Measurements from ENCODE around the gene ZNF385A.
A peak's percentile ranks its signal among the peaks of the same experiment; 100 is the strongest.

ZNF385A gene

GRCh38 chr12:54397157-54397556 is 12.6 kb upstream of the ZNF385A start:
- no peak for DNase-seq (ENCODE audit: insufficient read length, low spot score)
- TF ChIP-seq, protein P1, sequence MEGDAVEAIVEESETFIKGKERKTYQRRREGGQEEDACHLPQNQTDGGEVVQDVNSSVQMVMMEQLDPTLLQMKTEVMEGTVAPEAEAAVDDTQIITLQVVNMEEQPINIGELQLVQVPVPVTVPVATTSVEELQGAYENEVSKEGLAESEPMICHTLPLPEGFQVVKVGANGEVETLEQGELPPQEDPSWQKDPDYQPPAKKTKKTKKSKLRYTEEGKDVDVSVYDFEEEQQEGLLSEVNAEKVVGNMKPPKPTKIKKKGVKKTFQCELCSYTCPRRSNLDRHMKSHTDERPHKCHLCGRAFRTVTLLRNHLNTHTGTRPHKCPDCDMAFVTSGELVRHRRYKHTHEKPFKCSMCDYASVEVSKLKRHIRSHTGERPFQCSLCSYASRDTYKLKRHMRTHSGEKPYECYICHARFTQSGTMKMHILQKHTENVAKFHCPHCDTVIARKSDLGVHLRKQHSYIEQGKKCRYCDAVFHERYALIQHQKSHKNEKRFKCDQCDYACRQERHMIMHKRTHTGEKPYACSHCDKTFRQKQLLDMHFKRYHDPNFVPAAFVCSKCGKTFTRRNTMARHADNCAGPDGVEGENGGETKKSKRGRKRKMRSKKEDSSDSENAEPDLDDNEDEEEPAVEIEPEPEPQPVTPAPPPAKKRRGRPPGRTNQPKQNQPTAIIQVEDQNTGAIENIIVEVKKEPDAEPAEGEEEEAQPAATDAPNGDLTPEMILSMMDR (IDR thresholded peaks at IDR 0.05; ENCODE audit: insufficient read depth, missing control alignments) = no peak
- FAIRE-seq = no peak

DNA sequence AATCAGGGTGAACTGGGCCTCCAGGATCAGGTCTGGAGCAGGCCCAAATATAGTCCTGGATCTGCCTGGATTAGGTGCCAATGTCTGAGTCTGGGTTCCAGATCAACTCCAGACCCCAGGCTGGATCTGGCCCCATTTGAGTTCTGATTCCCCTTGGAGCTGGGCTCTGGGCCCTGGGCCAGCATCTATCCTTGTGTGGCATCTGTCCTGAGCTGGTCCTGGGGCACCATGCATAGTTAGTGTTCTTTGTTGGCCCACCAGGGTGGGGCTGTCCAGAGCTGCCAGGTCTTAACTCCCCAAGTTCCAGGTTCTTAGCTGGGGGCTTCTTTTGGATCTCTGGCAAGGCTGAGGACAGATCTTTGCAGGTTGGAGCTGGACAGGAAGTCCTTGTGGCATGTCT is 11.0 kb upstream of the ZNF385A start:
- TF ChIP-seq, protein P1 (IDR thresholded peaks at IDR 0.05; ENCODE audit: insufficient read depth, missing control alignments) = no peak
- DNase-seq (ENCODE audit: insufficient read length, low spot score) (no peak), FAIRE-seq (no peak)

- no peak for DNase-seq (ENCODE audit: insufficient read length, low spot score)
- FAIRE-seq = no peak
- TF ChIP-seq, protein P1 (IDR thresholded peaks at IDR 0.05; ENCODE audit: insufficient read depth, missing control alignments) = no peak
Observed at GRCh38 chr12:54394986-54395385, 10.5 kb upstream of the ZNF385A start.

- FAIRE-seq (no peak), DNase-seq (ENCODE audit: insufficient read length, low spot score) (no peak)
- TF ChIP-seq, protein P1 (IDR thresholded peaks at IDR 0.05; ENCODE audit: insufficient read depth, missing control alignments) = peak; percentile 61
Observed at GRCh38 chr12:54394281-54394719, 9.8 kb upstream of the ZNF385A start.

DNA sequence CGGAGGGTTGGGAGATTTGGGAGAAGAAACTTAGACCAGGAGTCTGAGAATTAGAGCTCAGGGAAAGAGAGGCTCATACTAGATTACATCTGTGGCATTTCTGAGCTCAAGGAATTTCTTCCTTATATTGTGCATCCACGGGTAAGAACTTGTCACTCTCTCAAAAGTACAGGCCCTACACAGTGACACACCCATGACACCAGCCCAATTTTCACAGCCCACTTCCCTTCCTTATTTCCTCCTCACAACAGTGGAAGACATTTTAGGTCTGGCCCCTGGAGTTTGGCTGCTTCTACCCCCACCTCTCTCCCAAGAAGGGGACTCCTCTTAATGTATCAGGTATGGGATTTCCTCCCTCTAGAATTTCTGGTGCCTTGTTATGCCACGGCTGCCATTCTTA is 9.2 kb upstream of the ZNF385A start:
- TF ChIP-seq, protein P1 (IDR thresholded peaks at IDR 0.05; ENCODE audit: insufficient read depth, missing control alignments) = no peak
- DNase-seq (ENCODE audit: insufficient read length, low spot score) (no peak), FAIRE-seq (no peak)

DNA sequence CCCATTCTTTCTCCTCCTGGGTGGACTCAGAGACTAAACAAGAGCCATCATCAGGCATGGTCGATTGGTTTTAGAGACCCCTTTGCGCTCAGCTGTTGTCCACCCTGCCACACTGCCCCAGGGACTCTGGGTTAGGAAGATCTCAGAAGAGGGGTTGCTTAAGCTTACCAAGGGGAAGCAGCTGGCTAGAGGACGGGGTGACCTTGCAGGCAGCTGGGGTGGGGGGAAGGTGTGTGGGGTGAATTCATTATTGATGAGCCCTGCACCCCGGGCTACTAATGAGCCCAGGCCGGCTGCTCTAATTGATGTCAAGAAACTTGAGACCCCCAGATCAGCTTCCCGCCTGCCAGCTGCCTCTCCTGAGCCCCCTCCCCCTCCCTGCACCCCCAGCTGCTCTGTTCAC is 8.7 kb upstream of the ZNF385A start:
- DNase-seq (ENCODE audit: insufficient read length, low spot score) = no peak
- FAIRE-seq = no peak
- TF ChIP-seq, protein P1 (IDR thresholded peaks at IDR 0.05; ENCODE audit: insufficient read depth, missing control alignments) = no peak

- TF ChIP-seq, protein P1 (IDR thresholded peaks at IDR 0.05; ENCODE audit: insufficient read depth, missing control alignments) = no peak
- DNase-seq (ENCODE audit: insufficient read length, low spot score) = no peak
- FAIRE-seq = no peak
Observed at GRCh38 chr12:54392485-54393206, 8.1 kb upstream of the ZNF385A start.

Measured in D721Med (cell line).